ENCODE results near the gene SMURF1.

Gene SMURF1

DNA sequence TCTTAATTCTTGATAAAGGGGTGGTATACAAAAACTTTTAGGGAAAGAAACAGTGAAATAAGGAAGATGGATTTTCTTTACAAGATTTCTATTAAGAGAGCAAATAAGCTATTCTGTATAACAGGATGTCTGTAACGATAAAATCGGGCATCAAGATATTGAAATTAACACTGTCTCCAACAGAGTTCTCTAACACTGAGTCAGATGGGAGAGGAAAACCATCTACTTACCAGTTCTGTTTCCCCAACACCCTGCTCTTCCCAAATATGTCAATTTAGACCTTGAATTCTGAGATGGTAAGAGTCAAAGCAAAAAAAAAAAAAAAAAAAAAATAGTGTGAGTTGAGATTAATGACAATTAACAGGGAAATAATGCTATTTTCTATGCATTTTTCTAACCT, 23.0 kb downstream of the SMURF1 start:
- TF ChIP-seq, protein P1, sequence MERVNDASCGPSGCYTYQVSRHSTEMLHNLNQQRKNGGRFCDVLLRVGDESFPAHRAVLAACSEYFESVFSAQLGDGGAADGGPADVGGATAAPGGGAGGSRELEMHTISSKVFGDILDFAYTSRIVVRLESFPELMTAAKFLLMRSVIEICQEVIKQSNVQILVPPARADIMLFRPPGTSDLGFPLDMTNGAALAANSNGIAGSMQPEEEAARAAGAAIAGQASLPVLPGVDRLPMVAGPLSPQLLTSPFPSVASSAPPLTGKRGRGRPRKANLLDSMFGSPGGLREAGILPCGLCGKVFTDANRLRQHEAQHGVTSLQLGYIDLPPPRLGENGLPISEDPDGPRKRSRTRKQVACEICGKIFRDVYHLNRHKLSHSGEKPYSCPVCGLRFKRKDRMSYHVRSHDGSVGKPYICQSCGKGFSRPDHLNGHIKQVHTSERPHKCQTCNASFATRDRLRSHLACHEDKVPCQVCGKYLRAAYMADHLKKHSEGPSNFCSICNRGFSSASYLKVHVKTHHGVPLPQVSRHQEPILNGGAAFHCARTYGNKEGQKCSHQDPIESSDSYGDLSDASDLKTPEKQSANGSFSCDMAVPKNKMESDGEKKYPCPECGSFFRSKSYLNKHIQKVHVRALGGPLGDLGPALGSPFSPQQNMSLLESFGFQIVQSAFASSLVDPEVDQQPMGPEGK (CRISPR knock-in tag; IDR thresholded peaks at IDR 0.05; ENCODE audit: borderline replicate concordance), result no peak
- TF ChIP-seq TOX (CRISPR knock-in tag; IDR thresholded peaks at IDR 0.05; ENCODE audit: borderline replicate concordance), result no peak
- TF ChIP-seq ZNF565 (CRISPR knock-in tag; conservative IDR thresholded peaks at IDR 0.05; ENCODE audit: low read depth), result no peak
- no peak for TF ChIP-seq PPARA (CRISPR knock-in tag; IDR thresholded peaks at IDR 0.05; ENCODE audit: borderline replicate concordance)
- no peak for TF ChIP-seq TCF4 (CRISPR knock-in tag; IDR thresholded peaks at IDR 0.05; ENCODE audit: borderline replicate concordance)
- TF ChIP-seq ESRRG (CRISPR knock-in tag; IDR thresholded peaks at IDR 0.05), result no peak
- no peak for TF ChIP-seq BACH2 (CRISPR knock-in tag; IDR thresholded peaks at IDR 0.05; ENCODE audit: borderline replicate concordance)
- TF ChIP-seq, protein P2, sequence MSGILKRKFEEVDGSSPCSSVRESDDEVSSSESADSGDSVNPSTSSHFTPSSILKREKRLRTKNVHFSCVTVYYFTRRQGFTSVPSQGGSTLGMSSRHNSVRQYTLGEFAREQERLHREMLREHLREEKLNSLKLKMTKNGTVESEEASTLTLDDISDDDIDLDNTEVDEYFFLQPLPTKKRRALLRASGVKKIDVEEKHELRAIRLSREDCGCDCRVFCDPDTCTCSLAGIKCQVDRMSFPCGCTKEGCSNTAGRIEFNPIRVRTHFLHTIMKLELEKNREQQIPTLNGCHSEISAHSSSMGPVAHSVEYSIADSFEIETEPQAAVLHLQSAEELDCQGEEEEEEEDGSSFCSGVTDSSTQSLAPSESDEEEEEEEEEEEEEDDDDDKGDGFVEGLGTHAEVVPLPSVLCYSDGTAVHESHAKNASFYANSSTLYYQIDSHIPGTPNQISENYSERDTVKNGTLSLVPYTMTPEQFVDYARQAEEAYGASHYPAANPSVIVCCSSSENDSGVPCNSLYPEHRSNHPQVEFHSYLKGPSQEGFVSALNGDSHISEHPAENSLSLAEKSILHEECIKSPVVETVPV (CRISPR knock-in tag; IDR thresholded peaks at IDR 0.05), result no peak
- TF ChIP-seq SNAI2 (CRISPR knock-in tag; IDR thresholded peaks at IDR 0.05), result no peak
- TF ChIP-seq, protein P3, sequence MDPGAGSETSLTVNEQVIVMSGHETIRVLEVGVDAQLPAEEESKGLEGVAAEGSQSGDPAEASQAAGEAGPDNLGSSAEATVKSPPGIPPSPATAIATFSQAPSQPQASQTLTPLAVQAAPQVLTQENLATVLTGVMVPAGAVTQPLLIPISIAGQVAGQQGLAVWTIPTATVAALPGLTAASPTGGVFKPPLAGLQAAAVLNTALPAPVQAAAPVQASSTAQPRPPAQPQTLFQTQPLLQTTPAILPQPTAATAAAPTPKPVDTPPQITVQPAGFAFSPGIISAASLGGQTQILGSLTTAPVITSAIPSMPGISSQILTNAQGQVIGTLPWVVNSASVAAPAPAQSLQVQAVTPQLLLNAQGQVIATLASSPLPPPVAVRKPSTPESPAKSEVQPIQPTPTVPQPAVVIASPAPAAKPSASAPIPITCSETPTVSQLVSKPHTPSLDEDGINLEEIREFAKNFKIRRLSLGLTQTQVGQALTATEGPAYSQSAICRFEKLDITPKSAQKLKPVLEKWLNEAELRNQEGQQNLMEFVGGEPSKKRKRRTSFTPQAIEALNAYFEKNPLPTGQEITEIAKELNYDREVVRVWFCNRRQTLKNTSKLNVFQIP (CRISPR knock-in tag; IDR thresholded peaks at IDR 0.05; ENCODE audit: borderline replicate concordance, low read depth), result no peak
- TF ChIP-seq OSR1 (CRISPR knock-in tag; IDR thresholded peaks at IDR 0.05), result no peak
- TF ChIP-seq ZC3H10 (CRISPR knock-in tag; IDR thresholded peaks at IDR 0.05), result no peak
- no peak for TF ChIP-seq GLIS3 (CRISPR knock-in tag; IDR thresholded peaks at IDR 0.05)
- no peak for TF ChIP-seq ARNTL (CRISPR knock-in tag; IDR thresholded peaks at IDR 0.05; ENCODE audit: borderline replicate concordance, low read depth)
- no peak for TF ChIP-seq ZNF70 (CRISPR knock-in tag; IDR thresholded peaks at IDR 0.05)
- TF ChIP-seq ZNF8 (CRISPR knock-in tag; IDR thresholded peaks at IDR 0.05), result no peak
- no peak for TF ChIP-seq RARB (CRISPR knock-in tag; IDR thresholded peaks at IDR 0.05)
- no peak for ATAC-seq

DNA sequence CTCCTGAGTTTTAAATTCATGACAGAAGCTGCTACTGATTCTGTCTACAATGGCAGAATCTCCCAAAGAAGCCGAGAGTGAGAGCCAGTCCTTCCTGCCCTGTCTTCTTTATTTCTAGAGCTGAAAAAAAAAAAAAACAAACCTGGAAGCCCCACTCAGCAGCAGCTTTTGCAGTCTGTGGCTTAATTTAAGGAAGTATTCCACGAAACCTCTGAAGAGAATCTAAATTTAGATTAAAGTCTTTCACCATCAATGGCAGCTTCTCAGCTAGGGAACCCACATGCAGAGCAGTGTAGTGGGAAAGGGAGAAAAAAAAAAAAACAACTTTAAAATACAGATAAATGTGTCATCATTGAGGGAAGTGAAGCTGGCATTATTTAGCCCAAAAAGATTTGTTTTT, 23.4 kb downstream of the SMURF1 start:
- no peak for ATAC-seq
- no peak for TF ChIP-seq TCF4 (CRISPR knock-in tag; IDR thresholded peaks at IDR 0.05; ENCODE audit: borderline replicate concordance)
- no peak for TF ChIP-seq ZNF565 (CRISPR knock-in tag; conservative IDR thresholded peaks at IDR 0.05; ENCODE audit: low read depth)
- TF ChIP-seq, protein P2 (CRISPR knock-in tag; IDR thresholded peaks at IDR 0.05), result no peak
- no peak for TF ChIP-seq PPARA (CRISPR knock-in tag; IDR thresholded peaks at IDR 0.05; ENCODE audit: borderline replicate concordance)
- TF ChIP-seq, protein P4, sequence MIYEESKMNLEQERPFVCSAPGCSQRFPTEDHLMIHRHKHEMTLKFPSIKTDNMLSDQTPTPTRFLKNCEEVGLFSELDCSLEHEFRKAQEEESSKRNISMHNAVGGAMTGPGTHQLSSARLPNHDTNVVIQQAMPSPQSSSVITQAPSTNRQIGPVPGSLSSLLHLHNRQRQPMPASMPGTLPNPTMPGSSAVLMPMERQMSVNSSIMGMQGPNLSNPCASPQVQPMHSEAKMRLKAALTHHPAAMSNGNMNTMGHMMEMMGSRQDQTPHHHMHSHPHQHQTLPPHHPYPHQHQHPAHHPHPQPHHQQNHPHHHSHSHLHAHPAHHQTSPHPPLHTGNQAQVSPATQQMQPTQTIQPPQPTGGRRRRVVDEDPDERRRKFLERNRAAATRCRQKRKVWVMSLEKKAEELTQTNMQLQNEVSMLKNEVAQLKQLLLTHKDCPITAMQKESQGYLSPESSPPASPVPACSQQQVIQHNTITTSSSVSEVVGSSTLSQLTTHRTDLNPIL (CRISPR knock-in tag; IDR thresholded peaks at IDR 0.05; ENCODE audit: low read depth), result no peak
- no peak for TF ChIP-seq OSR1 (CRISPR knock-in tag; IDR thresholded peaks at IDR 0.05)
- no peak for TF ChIP-seq CSDC2 (CRISPR knock-in tag; IDR thresholded peaks at IDR 0.05)
- no peak for TF ChIP-seq BACH2 (CRISPR knock-in tag; IDR thresholded peaks at IDR 0.05; ENCODE audit: borderline replicate concordance)
- no peak for TF ChIP-seq ZNF8 (CRISPR knock-in tag; IDR thresholded peaks at IDR 0.05)
- no peak for TF ChIP-seq ZNF70 (CRISPR knock-in tag; IDR thresholded peaks at IDR 0.05)
- TF ChIP-seq, protein P5, sequence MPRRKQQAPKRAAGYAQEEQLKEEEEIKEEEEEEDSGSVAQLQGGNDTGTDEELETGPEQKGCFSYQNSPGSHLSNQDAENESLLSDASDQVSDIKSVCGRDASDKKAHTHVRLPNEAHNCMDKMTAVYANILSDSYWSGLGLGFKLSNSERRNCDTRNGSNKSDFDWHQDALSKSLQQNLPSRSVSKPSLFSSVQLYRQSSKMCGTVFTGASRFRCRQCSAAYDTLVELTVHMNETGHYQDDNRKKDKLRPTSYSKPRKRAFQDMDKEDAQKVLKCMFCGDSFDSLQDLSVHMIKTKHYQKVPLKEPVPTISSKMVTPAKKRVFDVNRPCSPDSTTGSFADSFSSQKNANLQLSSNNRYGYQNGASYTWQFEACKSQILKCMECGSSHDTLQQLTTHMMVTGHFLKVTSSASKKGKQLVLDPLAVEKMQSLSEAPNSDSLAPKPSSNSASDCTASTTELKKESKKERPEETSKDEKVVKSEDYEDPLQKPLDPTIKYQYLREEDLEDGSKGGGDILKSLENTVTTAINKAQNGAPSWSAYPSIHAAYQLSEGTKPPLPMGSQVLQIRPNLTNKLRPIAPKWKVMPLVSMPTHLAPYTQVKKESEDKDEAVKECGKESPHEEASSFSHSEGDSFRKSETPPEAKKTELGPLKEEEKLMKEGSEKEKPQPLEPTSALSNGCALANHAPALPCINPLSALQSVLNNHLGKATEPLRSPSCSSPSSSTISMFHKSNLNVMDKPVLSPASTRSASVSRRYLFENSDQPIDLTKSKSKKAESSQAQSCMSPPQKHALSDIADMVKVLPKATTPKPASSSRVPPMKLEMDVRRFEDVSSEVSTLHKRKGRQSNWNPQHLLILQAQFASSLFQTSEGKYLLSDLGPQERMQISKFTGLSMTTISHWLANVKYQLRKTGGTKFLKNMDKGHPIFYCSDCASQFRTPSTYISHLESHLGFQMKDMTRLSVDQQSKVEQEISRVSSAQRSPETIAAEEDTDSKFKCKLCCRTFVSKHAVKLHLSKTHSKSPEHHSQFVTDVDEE (CRISPR knock-in tag; IDR thresholded peaks at IDR 0.05), result no peak
- no peak for TF ChIP-seq ZFP3 (CRISPR knock-in tag; IDR thresholded peaks at IDR 0.05)
- no peak for TF ChIP-seq SNAI2 (CRISPR knock-in tag; IDR thresholded peaks at IDR 0.05)
- TF ChIP-seq, protein P3 (CRISPR knock-in tag; IDR thresholded peaks at IDR 0.05; ENCODE audit: borderline replicate concordance, low read depth), result no peak
- TF ChIP-seq, protein P1 (CRISPR knock-in tag; IDR thresholded peaks at IDR 0.05; ENCODE audit: borderline replicate concordance), result no peak
- TF ChIP-seq RARB (CRISPR knock-in tag; IDR thresholded peaks at IDR 0.05), result no peak
- no peak for TF ChIP-seq ESRRG (CRISPR knock-in tag; IDR thresholded peaks at IDR 0.05)
- no peak for TF ChIP-seq GLIS3 (CRISPR knock-in tag; IDR thresholded peaks at IDR 0.05)
- TF ChIP-seq ISL1 (CRISPR knock-in tag; IDR thresholded peaks at IDR 0.05), result no peak
- no peak for TF ChIP-seq ARNTL (CRISPR knock-in tag; IDR thresholded peaks at IDR 0.05; ENCODE audit: borderline replicate concordance, low read depth)
